HG03175 (cell line): Measurements from ENCODE around the gene RIIAD1.
A peak's percentile ranks its signal among the peaks of the same experiment; 100 is the strongest.

ENCODE experiments used
- ATAC-seq: cut with Tn5 transposase; IDR thresholded peaks from one replicate; pipeline ENCODE4 v1.9.1; 2021; ENCODE audit warnings: mild to moderate bottlenecking, moderate library complexity; ENCODE audit not compliant: unreplicated experiment

Gene RIIAD1

GRCh38 chr1:151710187-151710840 lies 11.0 kb upstream of the RIIAD1 start:
- no peak for ATAC-seq

DNA sequence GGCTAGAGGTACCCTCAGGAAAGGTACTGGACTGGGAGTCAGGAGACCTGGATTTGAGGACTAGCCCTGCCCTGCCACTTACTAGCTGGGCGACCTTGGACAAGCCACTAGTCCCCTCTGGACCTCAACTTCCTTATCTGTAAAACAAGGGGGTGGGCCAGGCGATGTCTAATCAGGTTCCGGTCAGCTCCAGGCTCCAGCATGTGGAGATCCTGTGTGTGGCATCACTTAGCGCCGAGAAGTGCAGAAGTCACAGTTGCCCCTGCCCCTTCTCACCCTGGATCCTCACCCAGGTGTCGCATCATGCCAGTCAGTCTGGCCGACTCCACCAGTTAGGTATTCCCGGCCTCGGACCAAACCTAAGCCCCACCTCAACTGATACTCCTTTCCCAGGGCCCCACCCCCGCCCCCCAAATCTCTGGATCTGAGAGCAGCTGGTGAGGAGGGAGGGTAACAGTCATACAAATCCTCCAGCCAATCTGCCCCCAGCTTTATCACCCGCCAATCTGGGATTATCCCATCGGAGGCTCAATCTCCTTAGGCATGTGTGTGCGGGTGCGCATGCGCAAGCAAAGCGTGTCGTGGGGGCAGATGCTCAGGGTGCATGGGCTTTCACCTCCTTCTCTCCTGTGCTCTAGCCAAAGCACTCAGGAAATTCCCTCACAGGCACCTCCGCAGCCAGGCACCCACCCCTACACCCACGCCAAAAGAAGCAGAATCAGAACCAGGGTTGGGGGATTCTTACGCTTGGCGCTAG lies 10.1 kb upstream of the RIIAD1 start:
- ATAC-seq = no peak

DNA sequence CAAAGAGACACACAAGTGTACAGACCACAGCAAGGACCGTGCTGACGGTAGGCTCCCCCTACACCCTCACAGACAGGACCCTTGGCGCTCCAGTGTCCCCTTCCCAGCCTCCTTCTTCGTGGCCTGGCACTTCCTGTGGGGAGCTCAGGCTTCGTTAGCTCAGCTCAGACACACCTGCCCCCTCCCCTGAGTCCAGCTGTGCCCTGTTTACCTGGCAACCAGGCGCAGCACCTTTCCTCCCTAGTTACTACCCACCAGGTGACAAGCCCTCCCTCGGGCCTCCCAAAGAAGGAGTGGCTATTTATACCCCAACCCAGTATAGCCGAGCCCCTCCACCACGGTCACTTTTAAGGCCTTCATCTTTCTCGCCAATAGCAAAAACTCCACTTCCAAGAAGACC lies 9.4 kb upstream of the RIIAD1 start:
- ATAC-seq = no peak

DNA sequence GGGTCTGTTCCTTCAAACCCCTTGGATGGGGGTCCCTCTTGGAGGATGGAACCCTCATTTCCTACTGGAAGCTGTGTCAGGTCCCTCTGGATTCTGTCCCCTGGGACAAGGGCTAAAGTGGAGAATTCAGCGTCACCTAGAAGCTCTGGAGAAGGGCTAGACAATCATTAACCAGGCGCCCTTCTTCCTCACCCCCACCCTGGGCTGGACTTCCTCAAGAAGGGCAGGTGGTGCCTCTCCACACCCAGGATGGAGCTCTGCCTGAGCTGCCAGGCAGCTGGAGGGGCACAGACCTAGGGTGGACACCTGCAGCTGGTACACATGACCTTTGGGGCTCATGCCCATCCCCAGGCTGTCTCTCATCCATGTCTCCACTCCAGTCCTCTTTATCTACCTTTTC lies 8.3 kb upstream of the RIIAD1 start:
- no peak for ATAC-seq

DNA sequence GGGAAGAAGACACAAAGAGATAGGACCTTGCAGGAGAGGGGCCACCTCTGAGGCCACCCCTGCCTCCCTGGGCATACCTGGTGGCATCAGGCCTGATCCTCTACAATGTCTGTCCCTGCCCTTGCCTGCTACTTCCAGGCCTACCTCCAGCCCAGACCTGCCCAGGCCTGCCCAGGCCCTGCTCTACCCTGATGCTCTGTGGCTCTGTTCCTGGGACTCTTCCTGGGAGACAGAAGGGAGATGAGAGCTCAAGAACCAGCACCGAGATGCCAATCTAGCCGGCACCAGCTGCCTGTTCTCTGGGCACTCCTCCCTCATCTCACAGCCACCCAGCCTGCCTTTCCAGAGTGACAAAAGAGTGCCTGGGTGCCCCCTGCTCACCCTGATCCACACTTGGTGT lies 7.4 kb upstream of the RIIAD1 start:
- no peak for ATAC-seq

DNA sequence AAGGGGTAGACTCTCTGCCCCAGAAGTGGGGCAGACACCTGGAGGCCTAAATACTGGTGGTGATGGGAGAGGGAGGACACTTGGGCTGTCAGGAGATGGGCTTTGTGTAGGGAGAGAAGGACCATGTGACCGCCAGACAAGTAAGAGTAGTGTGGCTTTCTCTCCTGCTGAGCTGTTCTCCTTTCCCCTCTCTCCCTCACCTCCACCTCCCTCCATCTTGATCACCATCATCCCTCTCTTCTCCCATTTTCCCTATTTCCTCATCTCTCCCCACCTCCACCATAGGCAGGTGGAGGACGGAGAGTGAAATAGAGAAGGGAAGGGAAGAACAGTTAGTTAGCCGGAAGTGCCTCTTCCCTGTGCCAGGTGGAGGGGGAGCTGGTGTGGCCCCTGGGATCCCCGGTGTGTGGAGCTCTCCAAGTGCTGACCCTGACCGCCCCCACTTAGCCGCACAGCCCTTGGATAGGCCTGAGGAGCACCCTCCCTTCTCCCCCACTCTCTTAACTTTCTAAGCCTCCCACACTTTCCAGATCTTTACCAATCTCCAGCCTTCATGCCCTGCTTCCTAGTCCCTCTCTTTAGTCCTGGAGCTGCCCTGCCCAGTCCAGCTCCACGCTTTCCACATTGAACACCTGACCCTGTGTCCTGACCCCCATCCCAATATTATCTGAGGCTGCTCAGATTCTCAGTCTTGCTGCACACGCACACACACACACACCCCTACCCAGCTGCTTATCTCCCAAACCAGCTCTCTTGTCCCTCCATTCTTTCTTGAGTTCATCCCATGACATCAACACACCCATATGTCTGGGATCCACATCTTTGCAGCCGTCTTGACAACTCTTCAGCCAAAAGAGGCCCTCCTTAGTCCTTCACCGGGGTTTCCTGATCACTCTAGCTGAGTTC lies 6.2 kb upstream of the RIIAD1 start:
- ATAC-seq = no peak

DNA sequence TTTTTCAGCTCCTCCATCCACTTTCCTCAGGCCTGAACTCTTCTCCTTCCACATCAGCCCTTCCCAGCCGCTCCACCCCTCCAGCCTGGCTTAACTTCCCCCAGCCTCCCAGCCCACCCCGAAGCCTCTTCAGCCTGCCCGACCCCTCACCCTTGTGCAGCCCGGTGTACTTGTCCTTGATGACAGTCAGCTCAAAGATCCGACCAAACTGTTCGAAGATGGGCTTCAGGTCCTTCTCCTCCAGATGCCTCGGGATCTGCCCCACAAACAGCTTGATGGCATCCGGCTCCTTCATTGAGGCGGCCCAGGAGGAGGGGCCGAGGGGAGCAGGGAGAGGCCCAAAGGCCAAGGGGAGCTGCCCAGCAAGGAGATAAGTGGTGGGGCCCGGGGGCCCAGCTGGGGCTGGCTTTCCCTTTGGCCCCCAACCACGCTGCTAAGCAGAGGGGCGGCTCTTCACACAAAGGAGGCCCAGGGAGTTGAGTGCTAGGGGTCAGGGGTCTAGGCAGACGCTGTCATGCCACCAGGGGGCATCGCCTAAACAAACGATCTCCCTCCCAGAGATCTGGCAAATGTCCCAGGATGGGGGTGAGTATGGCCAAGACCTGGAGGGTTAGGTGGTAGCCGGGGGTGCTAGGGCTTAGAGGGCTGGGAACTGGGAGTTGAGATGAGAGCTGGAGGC lies 5.5 kb upstream of the RIIAD1 start:
- ATAC-seq = no peak

GRCh38 chr1:151716405-151716762 lies 4.9 kb upstream of the RIIAD1 start:
- ATAC-seq = no peak

GRCh38 chr1:151716771-151717631 lies 4.3 kb upstream of the RIIAD1 start, which contains the start of gene CELF3:
Gene CELF3, minus strand, starts transcription at chr1:151716803. Its CDS starts 783 bp downstream, at chr1:151716020.
- no peak for ATAC-seq

DNA sequence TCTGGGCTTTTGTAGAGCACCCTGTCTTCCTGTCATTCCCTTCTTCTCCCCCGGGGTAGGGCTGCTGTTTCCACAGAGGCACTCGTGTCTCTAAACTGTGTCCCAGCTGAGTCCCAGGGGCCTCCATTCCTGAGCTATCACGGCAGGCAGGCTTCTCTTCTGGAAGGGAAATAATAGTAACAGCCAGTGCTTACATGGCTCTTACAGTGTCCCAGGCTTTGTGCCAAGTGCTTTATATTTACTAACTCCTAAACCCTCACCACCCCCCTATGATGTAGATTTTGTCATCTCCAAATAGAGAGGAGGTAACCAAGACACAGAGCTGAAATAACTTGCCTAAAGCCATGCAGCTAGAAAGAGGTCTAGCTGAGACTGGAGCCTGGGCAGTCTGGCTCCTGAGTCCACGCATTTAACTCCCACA lies 3.3 kb upstream of the RIIAD1 start:
- ATAC-seq = no peak

DNA sequence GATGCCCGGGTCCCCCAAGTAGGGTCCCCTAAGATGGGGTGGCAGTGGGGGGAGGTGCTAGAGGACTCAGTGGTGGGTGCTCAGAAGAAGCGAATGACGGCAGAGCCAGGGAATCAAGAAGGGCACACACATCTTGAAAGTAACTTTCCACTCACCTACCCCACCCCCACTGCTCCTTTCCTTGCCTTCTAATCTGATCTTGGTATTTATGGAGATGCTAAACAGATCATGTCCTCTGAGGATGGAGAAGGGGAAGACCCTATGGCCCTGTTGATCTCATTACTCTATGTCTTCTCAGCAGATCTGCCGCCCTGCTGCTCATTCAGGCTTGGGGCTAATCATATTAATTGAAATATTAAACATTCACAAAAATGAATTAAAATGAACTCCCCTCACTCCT lies 2.7 kb upstream of the RIIAD1 start:
- ATAC-seq = no peak

DNA sequence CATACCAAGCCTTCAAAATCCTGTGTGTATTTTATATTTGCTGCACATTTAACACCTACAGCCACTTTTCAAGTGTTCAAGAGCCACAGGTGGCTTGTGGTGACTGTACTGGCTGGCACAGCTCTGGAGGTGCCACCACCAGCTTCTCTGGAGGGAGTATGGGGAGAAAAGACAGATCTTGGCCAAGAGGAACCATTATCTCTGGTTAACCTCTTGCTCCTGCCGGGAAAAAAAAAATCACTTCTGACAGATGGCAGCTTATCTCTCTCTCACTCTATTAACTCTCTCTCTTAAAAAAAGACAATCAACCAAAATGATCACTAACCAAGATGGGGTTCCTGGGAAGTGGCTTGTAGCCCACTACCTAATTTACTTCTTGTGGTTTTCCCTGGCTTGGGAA lies 1.2 kb upstream of the RIIAD1 start:
- ATAC-seq = no peak

DNA sequence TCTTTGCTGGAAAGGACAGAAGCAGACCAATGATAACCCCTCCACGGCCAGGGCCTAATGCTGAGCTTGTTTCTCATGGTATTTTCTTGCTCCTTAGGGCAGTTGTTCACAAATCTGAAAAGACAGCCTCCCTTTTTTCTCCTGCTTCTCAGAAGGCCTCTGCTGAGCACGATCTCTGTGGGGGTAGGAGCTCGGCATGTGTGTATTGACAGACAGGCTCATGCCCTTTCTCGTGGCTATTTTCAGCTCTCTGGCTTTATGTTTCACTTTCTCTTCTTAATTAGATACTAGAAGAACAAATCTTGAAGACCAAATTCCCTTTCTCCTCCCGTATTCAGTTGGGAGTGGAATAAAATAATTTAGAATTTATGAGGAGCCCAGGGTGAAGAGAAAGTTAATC lies 768 bp upstream of the RIIAD1 start:
- peak; percentile 52 for ATAC-seq

DNA sequence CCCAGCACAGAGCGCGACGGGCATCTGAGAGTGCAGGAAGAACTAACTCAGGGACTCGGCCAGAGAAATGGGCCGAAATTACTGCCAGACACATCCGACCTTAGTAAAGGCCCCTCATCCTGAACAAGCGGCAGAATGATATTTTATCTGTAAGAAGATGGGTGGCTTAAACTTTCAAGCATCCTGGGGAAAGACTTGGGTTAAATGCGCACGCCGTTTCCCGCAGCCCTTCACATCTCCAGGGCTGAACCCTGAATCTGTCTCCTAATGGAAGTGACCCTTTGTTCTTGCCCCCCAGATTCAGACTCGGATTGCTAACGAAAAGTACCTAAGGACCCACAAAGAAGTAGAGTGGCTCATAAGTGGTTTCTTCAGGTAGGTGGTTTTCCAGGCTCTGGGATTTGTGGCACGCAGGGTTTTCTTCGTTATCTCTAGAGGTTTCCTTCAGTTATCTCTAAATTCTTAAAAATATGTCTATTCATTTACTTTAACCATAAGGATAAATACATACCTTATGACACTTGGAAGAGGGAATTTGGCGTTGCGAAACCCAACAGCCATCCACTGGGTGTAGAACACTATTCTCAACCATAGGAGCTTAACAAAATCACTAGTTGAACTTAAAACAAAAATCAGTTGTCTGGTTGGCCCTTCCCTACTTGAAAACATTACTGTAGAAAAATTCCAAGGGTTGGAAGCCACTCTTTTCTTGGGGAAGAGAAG lies 627 bp downstream of the RIIAD1 start:
- no peak for ATAC-seq

GRCh38 chr1:151723726-151724370 lies 2.5 kb downstream of the RIIAD1 start:
- no peak for ATAC-seq

DNA sequence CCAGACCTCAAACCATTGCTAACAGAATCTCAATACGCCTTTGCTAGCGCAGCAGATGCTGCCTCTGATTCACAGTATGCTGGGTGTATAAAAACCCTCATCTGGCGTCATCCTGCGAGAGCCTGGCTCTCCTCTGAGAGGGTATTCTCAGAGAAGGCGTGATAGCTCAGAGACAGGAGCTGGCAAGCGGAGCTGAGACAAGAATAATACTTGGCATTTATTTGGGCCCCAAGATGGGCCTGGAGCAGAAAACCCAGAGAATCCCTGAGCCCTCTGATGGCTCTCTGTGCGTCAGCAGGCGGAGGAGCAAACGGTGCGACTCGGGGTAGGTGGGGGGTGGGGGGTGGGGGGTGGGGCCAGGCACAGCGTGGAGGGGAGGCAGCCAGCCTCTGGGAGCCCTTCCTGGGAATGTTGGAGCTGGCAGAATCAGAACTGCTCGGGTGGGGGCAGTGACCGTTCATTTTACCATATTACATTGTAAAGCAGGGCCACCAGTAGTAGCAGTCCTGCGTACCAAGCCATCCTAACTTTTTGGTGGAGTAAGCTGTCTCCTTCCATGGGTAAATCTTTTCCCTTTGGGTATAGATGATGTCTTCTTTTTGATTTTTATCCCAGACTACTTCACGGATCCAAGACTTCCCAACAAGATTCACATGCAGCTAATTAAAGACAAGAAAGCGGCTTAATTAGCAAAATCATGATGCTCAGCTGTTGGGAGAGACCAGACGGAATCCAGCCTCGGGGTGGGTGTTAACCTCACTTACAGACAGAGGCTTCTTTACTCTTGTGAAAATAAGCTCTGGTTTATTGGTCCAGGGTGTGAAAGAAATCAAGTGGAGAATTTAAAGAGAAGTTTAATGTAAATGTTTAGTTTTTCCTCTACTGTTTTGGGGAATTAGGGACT lies 7.1 kb downstream of the RIIAD1 start:
- ATAC-seq = no peak

GRCh38 chr1:151729157-151729965 lies 8.0 kb downstream of the RIIAD1 start:
- ATAC-seq = no peak
